Activated T-cell treated with anti-CD3 and anti-CD28 coated beads, Interleukin-2, amount 50 U/mL, for 1 hour (primary cell): Measurements from ENCODE around the gene MPV17L.
"Not testable (repeated sequence)": the region's sequence is repeated elsewhere in the genome, so short reads cannot be mapped to it uniquely, and the experiment has no call there.

ENCODE experiments used
- DNase-seq: peaks from one replicate; pipeline ENCODE4 v3.0.0-alpha.2; 2020

Gene MPV17L

GRCh38 chr16:15453296-15453695 is 57.7 kb downstream of the MPV17L start:
- not testable (repeated sequence) for DNase-seq

GRCh38 chr16:15454933-15455332 is 59.4 kb downstream of the MPV17L start:
- not testable (repeated sequence) for DNase-seq

- DNase-seq = no peak
Measured at GRCh38 chr16:15457400-15457799, 61.8 kb downstream of the MPV17L start.

- DNase-seq = no peak
Measured at GRCh38 chr16:15457958-15458357, 62.4 kb downstream of the MPV17L start.

- DNase-seq = no peak
Measured at GRCh38 chr16:15459791-15460190, 64.2 kb downstream of the MPV17L start.

- no peak for DNase-seq
Measured at GRCh38 chr16:15460601-15461000, 65.0 kb downstream of the MPV17L start.

GRCh38 chr16:15461376-15461775 is 65.8 kb downstream of the MPV17L start:
- no peak for DNase-seq
